ENCODE results near the gene P3R3URF. TPM values are rescaled to one million over a fixed set of nuclear protein-coding genes. Genes with fewer than 3 reads are reported as not detected.

Gene P3R3URF
- total RNA-seq, 1 donor from 2014 or later = not detected

DNA sequence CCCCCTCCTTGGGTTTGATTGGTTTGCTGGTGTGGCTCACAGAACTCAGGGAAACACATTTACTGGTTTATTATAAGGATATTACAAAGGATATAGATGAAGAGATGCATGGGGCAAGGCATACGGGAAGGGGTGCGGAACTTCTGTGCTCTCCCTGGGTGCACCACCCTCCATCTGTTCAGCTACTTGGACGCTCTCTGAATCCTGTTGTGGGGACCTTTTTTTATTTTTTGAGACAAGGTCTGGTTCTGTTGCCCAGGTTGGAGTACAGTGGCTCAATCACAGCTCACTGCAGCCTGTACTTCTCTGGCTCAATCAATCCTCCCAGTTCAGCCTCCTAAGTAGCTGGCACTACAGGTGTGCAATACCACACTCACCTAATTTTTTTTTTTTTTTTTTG, 34.3 kb upstream of the P3R3URF start:
- no peaks in the 10 kb centered on the region for H3K36me3 ChIP-seq
- peaks cover 10% of the 10 kb centered on the region for H3K4me1 Mint-ChIP-seq
- H3K27me3 Mint-ChIP-seq (ENCODE audit: insufficient read depth, low read depth) = no peaks in the 10 kb centered on the region
- no peaks in the 10 kb centered on the region for H3K9me3 ChIP-seq (ENCODE audit: low read depth)
- no peaks in the 10 kb centered on the region for H3K9me3 Mint-ChIP-seq
- H4K20me1 ChIP-seq (ENCODE audit: low read depth) = no peaks in the 10 kb centered on the region
- no peak overlapping the region for H3K4me3 Mint-ChIP-seq
- no peaks in the 10 kb centered on the region for H3F3A ChIP-seq (ENCODE audit: low read depth)
- TF ChIP-seq, protein P1, sequence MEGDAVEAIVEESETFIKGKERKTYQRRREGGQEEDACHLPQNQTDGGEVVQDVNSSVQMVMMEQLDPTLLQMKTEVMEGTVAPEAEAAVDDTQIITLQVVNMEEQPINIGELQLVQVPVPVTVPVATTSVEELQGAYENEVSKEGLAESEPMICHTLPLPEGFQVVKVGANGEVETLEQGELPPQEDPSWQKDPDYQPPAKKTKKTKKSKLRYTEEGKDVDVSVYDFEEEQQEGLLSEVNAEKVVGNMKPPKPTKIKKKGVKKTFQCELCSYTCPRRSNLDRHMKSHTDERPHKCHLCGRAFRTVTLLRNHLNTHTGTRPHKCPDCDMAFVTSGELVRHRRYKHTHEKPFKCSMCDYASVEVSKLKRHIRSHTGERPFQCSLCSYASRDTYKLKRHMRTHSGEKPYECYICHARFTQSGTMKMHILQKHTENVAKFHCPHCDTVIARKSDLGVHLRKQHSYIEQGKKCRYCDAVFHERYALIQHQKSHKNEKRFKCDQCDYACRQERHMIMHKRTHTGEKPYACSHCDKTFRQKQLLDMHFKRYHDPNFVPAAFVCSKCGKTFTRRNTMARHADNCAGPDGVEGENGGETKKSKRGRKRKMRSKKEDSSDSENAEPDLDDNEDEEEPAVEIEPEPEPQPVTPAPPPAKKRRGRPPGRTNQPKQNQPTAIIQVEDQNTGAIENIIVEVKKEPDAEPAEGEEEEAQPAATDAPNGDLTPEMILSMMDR (IDR thresholded peaks at IDR 0.05) = no peak
- no peak for TF ChIP-seq EZH2phosphoT487 (IDR thresholded peaks at IDR 0.05)
- no peak for TF ChIP-seq EZH2 (IDR thresholded peaks at IDR 0.05)
- H3K9ac ChIP-seq = no peak overlapping the region
- no peak overlapping the region for H3K27ac Mint-ChIP-seq
- no peak overlapping the region for H3K4me3 ChIP-seq
- no peaks in the 10 kb centered on the region for H3K79me2 ChIP-seq (ENCODE audit: low read depth)
- no peak for DNase-seq (ENCODE audit: low spot score)
- H3K27me3 ChIP-seq = no peaks in the 10 kb centered on the region
- H3K4me1 ChIP-seq = no peaks in the 10 kb centered on the region
- no peak overlapping the region for H3K4me2 ChIP-seq
- H3K36me3 Mint-ChIP-seq = peaks cover 2% of the 10 kb centered on the region
- no peak overlapping the region for H2AFZ ChIP-seq (replicated peaks)
- no peak overlapping the region for H3K27ac ChIP-seq

DNA sequence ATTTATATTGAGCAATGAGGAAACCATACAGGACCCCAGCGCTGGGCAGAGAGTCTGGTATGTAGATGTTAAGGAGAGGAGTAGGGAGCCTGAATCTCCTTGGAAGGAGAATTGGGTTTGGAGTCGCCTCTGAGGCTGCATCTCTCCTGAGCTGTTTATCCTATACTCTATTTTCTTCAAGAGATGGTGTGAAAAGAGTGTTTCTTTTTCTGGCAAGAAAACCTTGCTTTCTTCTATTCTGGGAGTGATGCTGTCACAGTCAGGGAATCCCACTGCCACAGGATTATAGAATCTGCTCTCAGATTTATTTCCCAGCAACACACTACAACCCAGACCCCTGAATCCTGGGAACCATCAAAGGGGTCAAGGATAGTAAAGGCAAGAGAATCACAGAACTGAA, 30.1 kb upstream of the P3R3URF start:
- no peak overlapping the region for H3K27ac Mint-ChIP-seq
- Histone ChIP-seq H3K27ac (no peak overlapping the region), H3K9me3 (ENCODE audit: low read depth) (no peaks in the 10 kb centered on the region), H3K4me3 (no peak overlapping the region), H3K9ac (no peak overlapping the region), H3K4me1 (no peaks in the 10 kb centered on the region), H3K4me2 (no peak overlapping the region), H3K79me2 (ENCODE audit: low read depth) (no peaks in the 10 kb centered on the region), H3K27me3 (peaks cover 4% of the 10 kb centered on the region), H3K36me3 (no peaks in the 10 kb centered on the region), H2AFZ (replicated peaks) (no peak overlapping the region), H3F3A (ENCODE audit: low read depth) (no peaks in the 10 kb centered on the region), H4K20me1 (ENCODE audit: low read depth) (no peaks in the 10 kb centered on the region)
- peaks cover 2% of the 10 kb centered on the region for H3K36me3 Mint-ChIP-seq
- no peaks in the 10 kb centered on the region for H3K9me3 Mint-ChIP-seq
- no peaks in the 10 kb centered on the region for H3K27me3 Mint-ChIP-seq (ENCODE audit: insufficient read depth, low read depth)
- no peak overlapping the region for H3K4me3 Mint-ChIP-seq
- DNase-seq (ENCODE audit: low spot score) = no peak
- H3K4me1 Mint-ChIP-seq = peaks cover 35% of the 10 kb centered on the region
- no peak for TF ChIP-seq EZH2phosphoT487 (IDR thresholded peaks at IDR 0.05)
- TF ChIP-seq EZH2 (IDR thresholded peaks at IDR 0.05) = no peak
- TF ChIP-seq, protein P1 (IDR thresholded peaks at IDR 0.05) = no peak

DNA sequence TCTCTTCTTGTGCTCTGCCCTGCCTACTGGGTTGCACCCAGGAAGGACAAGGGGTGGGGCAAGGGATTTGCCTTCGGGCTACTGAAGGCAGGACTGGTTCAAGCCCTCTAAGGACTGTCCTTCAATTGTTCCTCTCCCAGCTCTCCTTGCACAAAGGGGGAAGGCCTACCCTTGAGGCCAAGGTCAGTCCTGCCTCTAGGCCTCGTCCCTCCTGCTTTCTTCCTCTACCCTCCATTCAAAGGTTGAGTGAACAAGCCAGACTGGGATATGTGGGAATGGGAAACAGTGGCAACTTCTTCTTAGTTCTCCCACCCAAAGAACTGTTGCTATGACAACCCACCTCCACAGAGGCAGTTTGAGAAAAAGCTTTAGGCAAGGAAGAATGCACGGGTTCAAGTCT, 29.5 kb upstream of the P3R3URF start:
- no peaks in the 10 kb centered on the region for H4K20me1 ChIP-seq (ENCODE audit: low read depth)
- Mint-ChIP-seq H3K27me3 (ENCODE audit: insufficient read depth, low read depth) (no peaks in the 10 kb centered on the region), H3K9me3 (no peaks in the 10 kb centered on the region), H3K27ac (no peak overlapping the region), H3K4me3 (no peak overlapping the region), H3K4me1 (peaks cover 35% of the 10 kb centered on the region), H3K36me3 (peaks cover 2% of the 10 kb centered on the region)
- H3K4me1 ChIP-seq = no peaks in the 10 kb centered on the region
- H3K27ac ChIP-seq = no peak overlapping the region
- H2AFZ ChIP-seq (replicated peaks) = no peak overlapping the region
- no peaks in the 10 kb centered on the region for H3K36me3 ChIP-seq
- peaks cover 4% of the 10 kb centered on the region for H3K27me3 ChIP-seq
- no peak for DNase-seq (ENCODE audit: low spot score)
- no peaks in the 10 kb centered on the region for H3F3A ChIP-seq (ENCODE audit: low read depth)
- H3K4me3 ChIP-seq = no peak overlapping the region
- no peak overlapping the region for H3K4me2 ChIP-seq
- H3K9ac ChIP-seq = no peak overlapping the region
- TF ChIP-seq, protein P1 (IDR thresholded peaks at IDR 0.05) = no peak
- no peak for TF ChIP-seq EZH2 (IDR thresholded peaks at IDR 0.05)
- TF ChIP-seq EZH2phosphoT487 (IDR thresholded peaks at IDR 0.05) = no peak
- H3K9me3 ChIP-seq (ENCODE audit: low read depth) = no peaks in the 10 kb centered on the region
- no peaks in the 10 kb centered on the region for H3K79me2 ChIP-seq (ENCODE audit: low read depth)

All from neural progenitor cell (in vitro differentiated cells).